ENCODE results near the gene SNRPB. TPM values are rescaled to one million over a fixed set of nuclear protein-coding genes. Genes with fewer than 3 reads are reported as not detected.

Gene SNRPB
- total RNA-seq, 1 experiment from 2014 or later, result 462 TPM

- Histone ChIP-seq H3K9ac (ENCODE audit: extremely low read depth, insufficient read length, low read length) (no peak overlapping the region), H3K4me1 (ENCODE audit: insufficient read depth, low read length) (no peaks in the 10 kb centered on the region), H2BK15ac (ENCODE audit: low read depth, low read length) (no peak overlapping the region), H4K20me1 (ENCODE audit: control insufficient read depth, insufficient read depth, insufficient read length) (no peaks in the 10 kb centered on the region), H3K23me2 (ENCODE audit: insufficient read length, low read depth, low read length, poor library complexity, severe bottlenecking) (no peaks in the 10 kb centered on the region), H2BK120ac (ENCODE audit: low read depth, low read length, poor library complexity, severe bottlenecking) (no peak overlapping the region), H3K79me1 (ENCODE audit: insufficient read depth, low read depth, low read length, poor library complexity, severe bottlenecking) (no peaks in the 10 kb centered on the region), H3K14ac (ENCODE audit: insufficient read depth, low read length) (no peak overlapping the region), H2BK5ac (ENCODE audit: insufficient read length, low read length) (no peak overlapping the region), H2AK5ac (ENCODE audit: insufficient read length, low read length) (no peak overlapping the region), H3K18ac (ENCODE audit: insufficient read length, low read depth, low read length) (no peak overlapping the region), H3K9me3 (ENCODE audit: control insufficient read depth, low read depth, low read length) (no peaks in the 10 kb centered on the region), H3K27me3 (ENCODE audit: insufficient read depth, low read length) (peaks cover 48% of the 10 kb centered on the region), H4K8ac (replicated peaks; ENCODE audit: insufficient read length, low read depth, low read length) (peak overlapping the region; percentile 38), H3K56ac (ENCODE audit: insufficient read length, low read depth, low read length) (peak overlapping the region; percentile 44), H3K4me2 (ENCODE audit: insufficient read depth, insufficient read length, low read length) (no peak overlapping the region), H3K27ac (ENCODE audit: insufficient read length, low read depth, low read length) (no peak overlapping the region), H3K4ac (ENCODE audit: low read depth, low read length) (no peak overlapping the region), H2AFZ (ENCODE audit: low read length) (no peak overlapping the region), H4K5ac (ENCODE audit: insufficient read length, low read depth, low read length) (no peak overlapping the region), H3T11ph (ENCODE audit: low read length) (no peak overlapping the region), H2BK20ac (ENCODE audit: low read depth, low read length, poor library complexity, severe bottlenecking) (no peak overlapping the region), H3K23ac (ENCODE audit: insufficient read length, low read depth, low read length) (peak overlapping the region; percentile 77), H3K79me2 (ENCODE audit: insufficient read depth, low read length) (no peaks in the 10 kb centered on the region), H2BK12ac (ENCODE audit: insufficient read length, low read depth, low read length) (no peak overlapping the region), H4K91ac (ENCODE audit: insufficient read length, low read depth, low read length) (no peak overlapping the region)
- no CpG with 5 or more reads among the region's 2 CpGs for WGBS (ENCODE audit: extremely low coverage, insufficient read length, low lambda C conversion rate)
- Mint-ChIP-seq H3K27me3 (ENCODE audit: low read depth) (peaks cover 41% of the 10 kb centered on the region), H3K9me3 (no peaks in the 10 kb centered on the region; a peak in 1 of 5 replicates), H3K4me1 (no peaks in the 10 kb centered on the region), H3K4me3 (no peak overlapping the region), H3K27ac (no peak overlapping the region), H3K36me3 (ENCODE audit: insufficient read depth in 1 of 3, low read depth in 3 of 3) (no peaks in the 10 kb centered on the region; a peak in 1 of 7 replicates)
- no peak for TF ChIP-seq CTCF (conservative IDR thresholded peaks at IDR 0.05)
- DNase-seq, result no peak
Observed at GRCh38 chr20:2516399-2516798, 45.8 kb upstream of the SNRPB start.
